ENCODE results near the gene SLC4A1. TPM values are rescaled to one million over a fixed set of nuclear protein-coding genes. Genes with fewer than 3 reads are reported as not detected.

The SLC4A1 gene
- polyA plus RNA-seq, 1 of the 3 experiments (the other 2 are of a cell fraction) = not detected

DNA sequence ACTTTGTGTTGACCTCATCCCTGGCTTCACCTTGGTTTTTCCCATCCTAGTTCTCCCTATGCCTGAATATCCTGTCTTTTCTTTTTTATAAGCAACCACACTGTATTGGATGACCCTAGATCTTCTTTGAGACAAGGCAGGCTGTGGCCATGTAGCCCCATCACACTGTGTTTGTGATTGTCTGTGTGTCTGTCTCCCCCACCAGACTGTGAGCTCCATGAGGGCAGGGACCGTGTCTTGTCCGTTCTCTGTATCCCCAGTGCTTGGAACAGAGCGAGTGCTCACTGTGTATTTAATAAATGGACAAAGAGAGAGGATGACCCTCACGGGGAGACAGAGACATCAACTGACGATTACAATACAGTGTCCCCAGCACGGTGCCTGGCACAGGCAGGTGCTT, 49.6 kb upstream of the SLC4A1 start:
- POLR2A ChIA-PET = interaction anchor here (1.0 to 4.9 kb wide), 2 partner anchors 8 to 9 kb away, joined by 3 to 34 read pairs; partner anchors contain the start of gene RUNDC3A
- Histone ChIP-seq H3K9me2 (no peaks in the 10 kb centered on the region), H3K27me3 (ENCODE audit: insufficient read depth) (no peaks in the 10 kb centered on the region), H3K4me2 (no peak overlapping the region), H3K79me2 (ENCODE audit: insufficient read depth) (no peaks in the 10 kb centered on the region), H3K9ac (no peak overlapping the region), H3K4me3 (ENCODE audit: low read depth in 2 of 2, low read length in 1 of 2) (no peak overlapping the region), H2AFZ (ENCODE audit: low read depth) (no peak overlapping the region), H3K36me3 (replicated peaks in 1 of 2; ENCODE audit: control insufficient read depth in 1 of 2, insufficient read depth in 2 of 2, low read length in 1 of 2) (peaks cover 6 to 31% of the 10 kb centered on the region in 2 experiments), H4K20me1 (ENCODE audit: insufficient read depth) (no peaks in the 10 kb centered on the region), H3K4me1 (ENCODE audit: control insufficient read depth in 1 of 2, insufficient read depth in 2 of 2, low read depth in 1 of 2, low read length in 1 of 2) (no peaks in the 10 kb centered on the region), H3F3A (replicated peaks; ENCODE audit: insufficient read depth) (no peaks in the 10 kb centered on the region), H3K27ac (ENCODE audit: low read depth in 2 of 2, low read length in 1 of 2) (no peak overlapping the region), H3K9me3 (no peaks in the 10 kb centered on the region)
- no peak for DNase-seq
- WGBS (ENCODE audit: low lambda C conversion rate) = 89% methylated on average over 6 of the region's 6 CpGs
- TF ChIP-seq EZH2phosphoT487 (IDR thresholded peaks at IDR 0.05; ENCODE audit: borderline replicate concordance, low read depth) (no peak), GATA2 (CRISPR knock-in tag; IDR thresholded peaks at IDR 0.05) (no peak), RAD21 (IDR thresholded peaks at IDR 0.05; ENCODE audit: low read length) (no peak), YY1 (IDR thresholded peaks at IDR 0.05; ENCODE audit: low read depth) (no peak), MEF2A (IDR thresholded peaks at IDR 0.05; ENCODE audit: borderline replicate concordance, low read depth) (no peak), JUND (IDR thresholded peaks at IDR 0.05) (no peak), TAF1 (IDR thresholded peaks at IDR 0.05; ENCODE audit: borderline replicate concordance, low read depth, low read length) (no peak), CHD2 (IDR thresholded peaks at IDR 0.05; ENCODE audit: low read length, partially characterized antibody) (no peak), RCOR1 (IDR thresholded peaks at IDR 0.05; ENCODE audit: low read length) (no peak), NFIC (IDR thresholded peaks at IDR 0.05; ENCODE audit: borderline replicate concordance) (no peak), ELF1 (IDR thresholded peaks at IDR 0.05) (no peak), FOXM1 (IDR thresholded peaks at IDR 0.05; ENCODE audit: low read depth) (no peak)
- TF ChIP-seq, protein P1, sequence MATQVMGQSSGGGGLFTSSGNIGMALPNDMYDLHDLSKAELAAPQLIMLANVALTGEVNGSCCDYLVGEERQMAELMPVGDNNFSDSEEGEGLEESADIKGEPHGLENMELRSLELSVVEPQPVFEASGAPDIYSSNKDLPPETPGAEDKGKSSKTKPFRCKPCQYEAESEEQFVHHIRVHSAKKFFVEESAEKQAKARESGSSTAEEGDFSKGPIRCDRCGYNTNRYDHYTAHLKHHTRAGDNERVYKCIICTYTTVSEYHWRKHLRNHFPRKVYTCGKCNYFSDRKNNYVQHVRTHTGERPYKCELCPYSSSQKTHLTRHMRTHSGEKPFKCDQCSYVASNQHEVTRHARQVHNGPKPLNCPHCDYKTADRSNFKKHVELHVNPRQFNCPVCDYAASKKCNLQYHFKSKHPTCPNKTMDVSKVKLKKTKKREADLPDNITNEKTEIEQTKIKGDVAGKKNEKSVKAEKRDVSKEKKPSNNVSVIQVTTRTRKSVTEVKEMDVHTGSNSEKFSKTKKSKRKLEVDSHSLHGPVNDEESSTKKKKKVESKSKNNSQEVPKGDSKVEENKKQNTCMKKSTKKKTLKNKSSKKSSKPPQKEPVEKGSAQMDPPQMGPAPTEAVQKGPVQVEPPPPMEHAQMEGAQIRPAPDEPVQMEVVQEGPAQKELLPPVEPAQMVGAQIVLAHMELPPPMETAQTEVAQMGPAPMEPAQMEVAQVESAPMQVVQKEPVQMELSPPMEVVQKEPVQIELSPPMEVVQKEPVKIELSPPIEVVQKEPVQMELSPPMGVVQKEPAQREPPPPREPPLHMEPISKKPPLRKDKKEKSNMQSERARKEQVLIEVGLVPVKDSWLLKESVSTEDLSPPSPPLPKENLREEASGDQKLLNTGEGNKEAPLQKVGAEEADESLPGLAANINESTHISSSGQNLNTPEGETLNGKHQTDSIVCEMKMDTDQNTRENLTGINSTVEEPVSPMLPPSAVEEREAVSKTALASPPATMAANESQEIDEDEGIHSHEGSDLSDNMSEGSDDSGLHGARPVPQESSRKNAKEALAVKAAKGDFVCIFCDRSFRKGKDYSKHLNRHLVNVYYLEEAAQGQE (IDR thresholded peaks at IDR 0.05; ENCODE audit: low read depth, low read length) = no peak
- TF ChIP-seq, protein P2, sequence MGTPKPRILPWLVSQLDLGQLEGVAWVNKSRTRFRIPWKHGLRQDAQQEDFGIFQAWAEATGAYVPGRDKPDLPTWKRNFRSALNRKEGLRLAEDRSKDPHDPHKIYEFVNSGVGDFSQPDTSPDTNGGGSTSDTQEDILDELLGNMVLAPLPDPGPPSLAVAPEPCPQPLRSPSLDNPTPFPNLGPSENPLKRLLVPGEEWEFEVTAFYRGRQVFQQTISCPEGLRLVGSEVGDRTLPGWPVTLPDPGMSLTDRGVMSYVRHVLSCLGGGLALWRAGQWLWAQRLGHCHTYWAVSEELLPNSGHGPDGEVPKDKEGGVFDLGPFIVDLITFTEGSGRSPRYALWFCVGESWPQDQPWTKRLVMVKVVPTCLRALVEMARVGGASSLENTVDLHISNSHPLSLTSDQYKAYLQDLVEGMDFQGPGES (IDR thresholded peaks at IDR 0.05; ENCODE audit: low read depth, low read length) = no peak
- TF ChIP-seq, protein P3, sequence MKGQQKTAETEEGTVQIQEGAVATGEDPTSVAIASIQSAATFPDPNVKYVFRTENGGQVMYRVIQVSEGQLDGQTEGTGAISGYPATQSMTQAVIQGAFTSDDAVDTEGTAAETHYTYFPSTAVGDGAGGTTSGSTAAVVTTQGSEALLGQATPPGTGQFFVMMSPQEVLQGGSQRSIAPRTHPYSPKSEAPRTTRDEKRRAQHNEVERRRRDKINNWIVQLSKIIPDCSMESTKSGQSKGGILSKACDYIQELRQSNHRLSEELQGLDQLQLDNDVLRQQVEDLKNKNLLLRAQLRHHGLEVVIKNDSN (IDR thresholded peaks at IDR 0.05; ENCODE audit: borderline replicate concordance, low read depth) = no peak
- TF ChIP-seq, protein P4, sequence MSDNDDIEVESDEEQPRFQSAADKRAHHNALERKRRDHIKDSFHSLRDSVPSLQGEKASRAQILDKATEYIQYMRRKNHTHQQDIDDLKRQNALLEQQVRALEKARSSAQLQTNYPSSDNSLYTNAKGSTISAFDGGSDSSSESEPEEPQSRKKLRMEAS (IDR thresholded peaks at IDR 0.05; ENCODE audit: low read depth) = no peak
- TF ChIP-seq, protein P5, sequence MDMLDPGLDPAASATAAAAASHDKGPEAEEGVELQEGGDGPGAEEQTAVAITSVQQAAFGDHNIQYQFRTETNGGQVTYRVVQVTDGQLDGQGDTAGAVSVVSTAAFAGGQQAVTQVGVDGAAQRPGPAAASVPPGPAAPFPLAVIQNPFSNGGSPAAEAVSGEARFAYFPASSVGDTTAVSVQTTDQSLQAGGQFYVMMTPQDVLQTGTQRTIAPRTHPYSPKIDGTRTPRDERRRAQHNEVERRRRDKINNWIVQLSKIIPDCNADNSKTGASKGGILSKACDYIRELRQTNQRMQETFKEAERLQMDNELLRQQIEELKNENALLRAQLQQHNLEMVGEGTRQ (IDR thresholded peaks at IDR 0.05; ENCODE audit: borderline replicate concordance, low read depth, low read length) = no peak
- CTCF ChIA-PET = interaction anchor here (1.2 to 2.0 kb wide), 3 partner anchors 14 to 114 kb away, joined by 4 to 17 read pairs (median 4); no protein-coding TSS in a partner anchor
